Measurements from ENCODE around the gene DIPK1C. TPM values are rescaled to one million over a fixed set of nuclear protein-coding genes. Genes with fewer than 3 reads are reported as not detected.

The DIPK1C gene
- total RNA-seq, 1 donor from 2014 or later: not detected

Other genes starting within 250 kb of the DIPK1C start
- gene CYB5A, start 165.3 kb downstream of the DIPK1C start, total RNA-seq: 36.0 and 40.5 TPM in 2 replicates
- gene C18orf63, start 141.5 kb downstream of the DIPK1C start, total RNA-seq: not detected in 2 replicates
- gene CNDP2, start 39.1 kb upstream of the DIPK1C start, total RNA-seq: 159 and 164 TPM in 2 replicates
- gene CNDP1, start 77.2 kb upstream of the DIPK1C start, total RNA-seq: not detected in 2 replicates
- 19.8 and 21.4 TPM in 2 replicates for gene ZNF407, start 140.6 kb upstream of the DIPK1C start, total RNA-seq